Heart left ventricle (tissue), 16 donors: ENCODE results near the gene DIP2C. TPM values are rescaled to one million over a fixed set of nuclear protein-coding genes. Genes with fewer than 3 reads are reported as not detected.

Source experiments
- ATAC-seq, 4 donors: fragments of 200-7000 bp; cut with Tn5 transposase; one replicate each; pipeline ENCODE4 v1.9.1; 2020 to 2022; ENCODE audit warnings: moderate library complexity in 4 of 4, mild to moderate bottlenecking in 3 of 4, moderate number of reproducible peaks in 1 of 4
- DNase-seq, 5 donors: peaks; one replicate each; pipeline ENCODE4 v3.0.0-alpha.2; 2020
- H3K27ac ChIP-seq, 12 donors: fragments of 200-600 bp; sonication (generic) in 4 of 12; one replicate each; pipeline versions ENCODE4 v1.5.0 to v1.8.0; 2016 to 2022; ENCODE audit warnings: mild to moderate bottlenecking in 2 of 12
- H3K27me3 ChIP-seq, 9 donors: fragments of 200-600 bp; sonication (generic) in 2 of 9; one replicate each; pipeline versions ENCODE4 v1.5.1 to v1.8.0; 2016 to 2022; ENCODE audit warnings: mild to moderate bottlenecking in 3 of 9
- H3K36me3 ChIP-seq, 9 donors: fragments of 200-600 bp; sonication (generic) in 2 of 9; one replicate each; pipeline versions ENCODE4 v1.5.0 to v1.8.0; 2018 to 2022; ENCODE audit warnings: mild to moderate bottlenecking in 2 of 9
- H3K4me1 ChIP-seq, 12 donors: fragments of 200-600 bp; sonication (generic) in 4 of 12; one replicate each; pipeline versions ENCODE4 v1.5.0 to v1.8.0; 2016 to 2022; ENCODE audit warnings: mild to moderate bottlenecking in 3 of 12
- H3K4me3 ChIP-seq, 12 donors: fragments of 200-600 bp; sonication (generic) in 4 of 12; one replicate each; pipeline versions ENCODE4 v1.5.0 to v1.8.0; 2017 to 2022; ENCODE audit warnings: mild to moderate bottlenecking in 9 of 12, moderate library complexity in 4 of 12
- H3K9me3 ChIP-seq, 12 donors: fragments of 200-600 bp; sonication (generic) in 4 of 12; one replicate each; pipeline versions ENCODE4 v1.5.0 to v1.8.0; 2016 to 2022; ENCODE audit warnings: mild to moderate bottlenecking in 1 of 12
- CTCF ChIP-seq, 12 donors: fragments of 200-600 bp; sonication (generic) in 4 of 12; IDR thresholded peaks; one replicate each; pipeline versions ENCODE4 v1.5.0 to v1.8.0; 2018 to 2022; ENCODE audit warnings: antibody characterized with exemption in 12 of 12, mild to moderate bottlenecking in 5 of 12
- POLR2A ChIP-seq, 2 donors: fragments of 450-650 bp; IDR thresholded peaks; one replicate each; pipeline ENCODE4 v1.6.1; 2017; ENCODE audit warnings: antibody characterized with exemption in 2 of 2, mild to moderate bottlenecking in 2 of 2, moderate library complexity in 2 of 2
- whole genome bisulfite sequencing, 4 donors: extraction: QIAGEN DNeasy Blood & Tissue Kit in 2 of 4; methylation state at CpG; one replicate each; pipeline versions ENCODE4 v1.1.5 to v1.1.7; 2013 to 2018; 5-methylcytosine and 5-hydroxymethylcytosine counted together
- intact Hi-C, 10 donors: fragments of 100-400 bp; cut with DNase I; formaldehyde crosslinking; loops; one replicate each; pipeline versions ENCODE4 v1.11.1 to v1.14.2; 2022
- polyA plus RNA-seq, 2 donors: library from polyadenylated mRNA; stranded (reverse); fragments of 200-250 nt; gene quantifications; one replicate each; pipeline ENCODE4 v1.2.3, GENCODE V29; 2013
- total RNA-seq, 9 donors: library from RNA; depleted of rRNA in 2 of 9; stranded (reverse); fragments of >200 nt in 2 of 9; fragmentation: NEBNext Ultra II Directional in 3 of 9; extraction: Animal tissue kit (Norgen Biotek cat#: 25700) in 3 of 9; gene quantifications; one replicate each; pipeline versions ENCODE4 v1.1.0 to v1.2.4, GENCODE V29; 2016 to 2023
- donor health status: ischemic (EF 13 %, LVEDD 7.1; RV severe dilation, severe dysfunction).
- donor health status: healthy with polysubstance abuse.
- donor health status: DM: no; HTN: yes; CAD: no.
- donor health status: DM: no; HTN: no; CAD: no.
- donor health status: ischemic (EF 25% LVEDD 6.9; RV normal size, moderate dysfunction).
- donor health status: ischemic (EF 25% LVEDD 5.7; RV mildly dilated, moderate dysfunction).
- donor health status: healthy.
- donor health status: DM: yes; HTN: yes; CAD: no.
- donor health status: ischemic (EF 35%, LVEDD 5.7; RV mildly dilated, moderate dysfunction).
- donor health status: nonischemic (EF 11% LVEDD 7.7; RV severe dilation, severe dysfunction).
- donor health status: DM: yes; HTN: yes; CAD: no.
- donor health status: PGD.
- donor health status: ischemic (EF 29% LVEDD 5.4; RV normal size, mild dysfunction).
- donor health status: nonischemic (EF 23%, LVEDD 6.1; RV moderate dilation, normal function).

Gene DIP2C
- total and polyA plus RNA-seq, 11 donors: 7.4 to 43.1 (median 28.5) TPM

- TF ChIP-seq CTCF (IDR thresholded peaks at IDR 0.05): no peak
- no peak for TF ChIP-seq POLR2A (IDR thresholded peaks at IDR 0.05)
- intact Hi-C loops: no loop called here
- Histone ChIP-seq H3K36me3 (no peaks in the 10 kb centered on the region), H3K9me3 (no peaks in the 10 kb centered on the region), H3K4me1 (peaks cover 2 to 66% (median 26%) of the 10 kb centered on the region in 12 donors), H3K4me3 (no peak overlapping the region), H3K27me3 (no peaks in the 10 kb centered on the region), H3K27ac (peak overlapping the region in 1 of 12 donors; percentile 6)
- WGBS, 4 donors: 92 to 97% (median 93%) methylated on average over 19 to 25 of the region's 25 CpGs
- ATAC-seq: no peak
- DNase-seq: no peak
Observed at GRCh38 chr10:605632-606325, 83.7 kb downstream of the DIP2C start.

- 87 to 93% (median 90%) methylated on average over 21 of the region's 21 CpGs for WGBS, 4 donors
- H3K36me3 ChIP-seq: no peaks in the 10 kb centered on the region
- TF ChIP-seq POLR2A (IDR thresholded peaks at IDR 0.05) (no peak), CTCF (IDR thresholded peaks at IDR 0.05) (no peak)
- peaks cover 4 to 64% (median 30%) of the 10 kb centered on the region in 12 donors for H3K4me1 ChIP-seq
- intact Hi-C loops: no loop called here
- no peaks in the 10 kb centered on the region for H3K27me3 ChIP-seq
- no peak overlapping the region for H3K4me3 ChIP-seq
- no peaks in the 10 kb centered on the region for H3K9me3 ChIP-seq
- ATAC-seq: no peak
- H3K27ac ChIP-seq: peak overlapping the region in 1 of 12 donors; percentile 6
- peak in 1 of 5 donors; percentile 23 for DNase-seq
Observed at GRCh38 chr10:604716-605631, 84.5 kb downstream of the DIP2C start.

DNA sequence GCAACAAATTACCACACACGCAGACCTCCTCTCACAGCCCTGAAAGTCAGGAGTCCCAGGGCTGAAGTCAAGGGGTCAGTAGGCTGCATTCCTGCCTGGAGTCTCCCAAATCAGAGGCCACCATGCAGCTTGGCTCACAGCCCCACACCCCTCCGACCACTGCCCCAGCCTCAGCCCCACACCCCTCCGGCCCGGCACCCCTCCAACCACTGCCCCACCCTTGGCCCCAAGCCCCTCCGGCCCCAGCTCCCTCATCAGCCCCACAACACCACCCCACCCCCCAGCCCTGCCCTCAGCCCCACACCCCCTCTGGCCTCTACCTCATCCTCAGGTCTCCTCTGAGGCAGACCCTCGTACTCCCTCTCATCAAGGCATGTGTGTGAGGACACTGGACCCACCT lies 85.7 kb downstream of the DIP2C start:
- Histone ChIP-seq H3K36me3 (no peaks in the 10 kb centered on the region), H3K27me3 (no peaks in the 10 kb centered on the region), H3K4me1 (peaks cover 4 to 69% (median 27%) of the 10 kb centered on the region in 12 donors), H3K27ac (peak overlapping the region in 1 of 12 donors; percentile 6), H3K4me3 (no peak overlapping the region), H3K9me3 (no peaks in the 10 kb centered on the region)
- ATAC-seq (no peak), DNase-seq (no peak)
- 78 to 87% (median 85%) methylated on average over 6 of the region's 6 CpGs for whole genome bisulfite sequencing, 4 donors
- TF ChIP-seq POLR2A (IDR thresholded peaks at IDR 0.05) (no peak), CTCF (IDR thresholded peaks at IDR 0.05) (no peak)
- intact Hi-C loops: no loop called here

GRCh38 chr10:602391-603005 lies 87.0 kb downstream of the DIP2C start:
- TF ChIP-seq POLR2A (IDR thresholded peaks at IDR 0.05) (no peak), CTCF (IDR thresholded peaks at IDR 0.05) (no peak)

More at GRCh38 chr10:602391-603005, 87.0 kb downstream of the DIP2C start:
- Histone ChIP-seq H3K27ac (no peak overlapping the region), H3K36me3 (no peaks in the 10 kb centered on the region), H3K27me3 (no peaks in the 10 kb centered on the region), H3K4me3 (no peak overlapping the region), H3K4me1 (peaks cover 4 to 76% (median 27%) of the 10 kb centered on the region in 12 donors), H3K9me3 (no peaks in the 10 kb centered on the region)
- ATAC-seq (no peak), DNase-seq (no peak)
- intact Hi-C loops: no loop called here
- 86 to 91% (median 89%) methylated on average over 17 to 18 of the region's 18 CpGs for WGBS, 4 donors
